IPS-18a (cell line): Measurements from ENCODE around the gene RERE.
"Not testable (repeated sequence)": the region's sequence is repeated elsewhere in the genome, so short reads cannot be mapped to it uniquely, and the experiment has no call there.

Experiments
- H3K27ac ChIP-seq: one replicate; pipeline ENCODE4 v1.5.1; 2013; ENCODE audit warnings: low read length
- H3K27me3 ChIP-seq: one replicate; pipeline ENCODE4 v1.6.1; 2013; ENCODE audit warnings: mild to moderate bottlenecking, low read length; ENCODE audit not compliant: control insufficient read depth, insufficient read depth
- H3K36me3 ChIP-seq: one replicate; pipeline ENCODE4 v1.6.1; 2013; ENCODE audit warnings: low read depth, low read length; ENCODE audit not compliant: control insufficient read depth
- H3K4me1 ChIP-seq: one replicate; pipeline ENCODE4 v1.6.1; 2013; ENCODE audit warnings: low read depth, low read length; ENCODE audit not compliant: control insufficient read depth
- H3K4me3 ChIP-seq: one replicate; pipeline ENCODE4 v1.5.1; 2013; ENCODE audit warnings: low read length
- H3K9ac ChIP-seq: one replicate; pipeline ENCODE4 v1.6.1; 2013; ENCODE audit warnings: mild to moderate bottlenecking, low read length, moderate library complexity
- H3K9me3 ChIP-seq: one replicate; pipeline ENCODE4 v1.6.1; 2013; ENCODE audit warnings: low read depth, low read length; ENCODE audit not compliant: control insufficient read depth

Gene RERE

GRCh38 chr1:8831340-8831739 lies 13.9 kb upstream of the RERE start:
- Histone ChIP-seq H3K36me3 (no peaks in the 10 kb centered on the region), H3K9me3 (no peaks in the 10 kb centered on the region), H3K27ac (no peak overlapping the region), H3K4me1 (no peaks in the 10 kb centered on the region), H3K9ac (no peak overlapping the region), H3K27me3 (no peaks in the 10 kb centered on the region), H3K4me3 (no peak overlapping the region)

GRCh38 chr1:8830732-8831131 lies 13.3 kb upstream of the RERE start:
- not testable (repeated sequence) for H3K4me3 ChIP-seq, H3K27me3 ChIP-seq, H3K36me3 ChIP-seq, H3K9ac ChIP-seq, H3K9me3 ChIP-seq, H3K4me1 ChIP-seq, H3K27ac ChIP-seq

GRCh38 chr1:8825985-8826481 lies 8.6 kb upstream of the RERE start:
- Histone ChIP-seq H3K27ac (no peak overlapping the region), H3K9ac (no peak overlapping the region), H3K4me3 (no peak overlapping the region), H3K9me3 (no peaks in the 10 kb centered on the region), H3K27me3 (no peaks in the 10 kb centered on the region), H3K36me3 (no peaks in the 10 kb centered on the region), H3K4me1 (peaks cover 5% of the 10 kb centered on the region)

DNA sequence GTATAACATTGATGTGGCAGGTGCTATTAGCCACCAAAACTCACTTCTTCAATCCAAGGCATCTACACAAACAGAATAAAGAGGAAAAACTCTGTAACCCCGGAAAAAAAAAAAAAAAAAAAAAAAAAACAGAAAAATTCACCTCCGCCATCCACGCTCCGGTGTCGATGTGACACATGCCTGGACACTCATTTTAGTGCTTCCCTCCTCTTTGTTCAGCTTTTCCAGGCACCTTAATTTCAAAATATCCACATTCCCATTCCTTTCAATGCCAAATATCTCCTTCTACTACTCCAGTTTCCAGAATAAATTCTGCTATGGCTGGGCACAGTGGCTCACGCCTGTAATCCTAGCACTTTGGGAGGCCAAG lies 5.8 kb upstream of the RERE start:
- Histone ChIP-seq H3K9me3 (no peaks in the 10 kb centered on the region), H3K4me1 (peaks cover 9% of the 10 kb centered on the region), H3K9ac (no peak overlapping the region), H3K27ac (no peak overlapping the region), H3K27me3 (no peaks in the 10 kb centered on the region), H3K4me3 (no peak overlapping the region), H3K36me3 (no peaks in the 10 kb centered on the region)

DNA sequence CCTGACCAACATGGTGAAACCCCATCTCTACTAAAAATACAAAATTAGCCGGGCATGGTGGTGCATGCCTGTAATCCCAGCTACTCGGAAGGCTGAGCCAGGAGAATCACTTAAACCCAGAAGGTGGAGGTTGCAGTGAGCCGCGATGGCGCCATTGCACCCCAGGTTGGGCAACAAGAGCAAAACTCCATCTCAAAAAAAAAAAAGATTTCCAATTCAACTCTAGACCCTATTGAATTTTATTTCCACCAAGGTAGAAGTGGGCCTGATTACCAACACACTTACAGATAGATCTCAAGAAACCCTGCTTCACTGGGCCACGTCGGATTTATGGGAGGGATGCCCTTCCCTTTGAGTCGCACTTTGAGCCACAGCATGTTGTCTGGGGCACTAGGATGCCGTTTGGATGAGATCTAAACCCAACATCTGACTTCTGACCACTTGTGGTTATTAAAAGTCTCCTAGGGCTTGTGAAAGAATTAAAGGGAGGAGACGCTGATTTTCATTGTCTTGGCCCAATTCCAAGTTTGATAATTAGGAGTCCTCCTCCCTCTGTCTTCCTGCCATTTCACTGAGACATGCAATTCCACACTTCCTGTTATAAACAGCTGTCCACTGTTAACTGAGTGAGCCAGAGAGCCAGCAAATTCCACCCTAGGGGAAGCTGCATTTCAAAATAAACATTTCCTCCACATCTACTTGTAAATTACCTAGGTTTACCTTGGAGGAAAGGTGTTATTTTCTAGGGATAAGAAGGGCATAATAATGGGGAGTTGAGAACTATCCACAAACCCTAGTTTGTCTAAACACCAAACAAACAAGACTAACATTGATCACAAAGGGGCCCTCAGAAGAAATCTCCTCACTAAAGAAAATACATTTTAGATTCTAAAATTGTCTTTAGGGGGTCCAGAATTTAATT lies 5.2 kb upstream of the RERE start:
- Histone ChIP-seq H3K27ac (no peak overlapping the region), H3K4me1 (peaks cover 10% of the 10 kb centered on the region), H3K4me3 (no peak overlapping the region), H3K27me3 (no peaks in the 10 kb centered on the region), H3K9ac (no peak overlapping the region), H3K9me3 (no peaks in the 10 kb centered on the region), H3K36me3 (no peaks in the 10 kb centered on the region)

DNA sequence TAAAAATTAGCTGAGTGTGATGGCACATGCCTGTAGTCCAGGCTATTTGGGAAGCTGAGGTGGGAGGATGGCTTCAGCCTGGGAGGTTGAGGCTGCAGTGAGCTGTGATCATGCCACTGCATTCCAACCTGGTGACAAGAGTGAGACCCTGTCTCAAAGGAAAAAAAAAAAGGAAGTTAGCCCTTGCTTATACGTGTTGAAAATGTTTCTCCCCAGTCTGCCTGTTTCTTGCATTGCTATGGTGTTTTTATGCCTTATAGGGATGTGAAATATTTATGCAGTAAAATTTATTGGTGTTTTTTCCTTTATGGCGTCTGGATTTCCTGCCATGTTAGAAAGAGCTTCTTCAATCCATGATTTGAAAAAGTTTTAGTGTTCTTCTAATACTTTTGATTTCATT lies 3.6 kb upstream of the RERE start:
- Histone ChIP-seq H3K4me3 (no peak overlapping the region), H3K36me3 (no peaks in the 10 kb centered on the region), H3K9ac (no peak overlapping the region), H3K27me3 (no peaks in the 10 kb centered on the region), H3K9me3 (no peaks in the 10 kb centered on the region), H3K27ac (no peak overlapping the region), H3K4me1 (peaks cover 12% of the 10 kb centered on the region)

DNA sequence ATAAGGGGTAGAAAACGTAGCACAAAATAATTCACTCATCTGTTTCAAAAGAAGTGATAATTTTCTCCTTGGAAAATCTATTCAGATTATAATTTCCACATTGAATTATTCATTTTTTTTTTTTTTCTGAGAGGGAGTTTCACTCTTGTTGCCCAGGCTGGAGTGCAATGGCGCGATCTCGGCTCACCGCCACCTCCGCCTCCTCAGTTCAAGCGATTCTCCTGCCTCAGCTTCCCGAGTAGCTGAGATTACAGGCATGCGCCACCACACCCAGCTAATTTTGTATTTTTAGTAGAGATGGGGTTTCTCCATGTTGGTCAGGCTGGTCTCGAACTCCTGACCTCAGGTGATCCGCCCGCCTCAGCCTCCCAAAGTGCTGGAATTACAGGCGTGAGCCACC lies 1.3 kb upstream of the RERE start:
- not testable (repeated sequence) for H3K27me3 ChIP-seq, H3K9me3 ChIP-seq, H3K27ac ChIP-seq, H3K36me3 ChIP-seq
- H3K9ac ChIP-seq = peak overlapping the region; percentile 46
- peak overlapping the region; percentile 56 for H3K4me3 ChIP-seq
- peaks cover 28% of the 10 kb centered on the region for H3K4me1 ChIP-seq

- Histone ChIP-seq H3K9me3 (no peaks in the 10 kb centered on the region), H3K4me3 (peak overlapping the region; percentile 56), H3K27ac (no peak overlapping the region), H3K36me3 (no peaks in the 10 kb centered on the region), H3K4me1 (peaks cover 28% of the 10 kb centered on the region), H3K27me3 (no peaks in the 10 kb centered on the region), H3K9ac (peak overlapping the region; percentile 46)
Observed at GRCh38 chr1:8818325-8818775, 910 bp upstream of the RERE start.

DNA sequence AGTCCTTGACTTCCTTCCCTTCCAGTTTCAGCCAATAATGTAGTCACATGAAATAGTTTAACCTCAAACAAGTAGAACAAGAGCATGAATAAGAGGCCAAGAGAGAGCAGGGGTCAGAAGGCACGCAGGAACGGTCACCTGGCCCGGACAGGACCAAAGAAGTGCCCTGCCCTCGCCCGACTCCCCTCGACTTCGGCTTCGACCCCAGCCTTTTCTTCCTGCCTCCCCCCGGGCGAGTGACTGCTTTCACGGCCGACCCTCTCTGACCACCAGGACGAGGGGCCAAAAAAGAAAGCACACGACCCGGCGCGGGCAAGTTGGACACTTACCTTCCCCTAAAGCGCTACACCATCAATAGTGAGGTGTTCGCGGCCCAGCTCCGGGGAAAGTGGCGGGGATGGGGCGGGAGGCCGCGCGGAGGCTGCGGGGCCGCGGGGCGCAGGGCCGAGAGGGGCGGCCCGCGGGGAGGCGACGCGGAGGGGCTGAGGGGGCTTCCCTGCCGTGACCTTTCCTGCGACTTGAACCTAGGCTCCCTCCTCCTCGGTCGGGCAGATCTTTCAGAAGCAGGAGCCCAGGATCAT lies 519 bp downstream of the RERE start:
- Histone ChIP-seq H3K27me3 (no peaks in the 10 kb centered on the region), H3K36me3 (no peaks in the 10 kb centered on the region), H3K4me1 (peaks cover 23% of the 10 kb centered on the region), H3K9me3 (no peaks in the 10 kb centered on the region), H3K27ac (peak overlapping the region; percentile 90), H3K9ac (peak overlapping the region; percentile 96), H3K4me3 (peak overlapping the region; percentile 98)

GRCh38 chr1:8816264-8816663 lies 1.2 kb downstream of the RERE start:
- Histone ChIP-seq H3K27me3 (no peaks in the 10 kb centered on the region), H3K36me3 (no peaks in the 10 kb centered on the region), H3K4me3 (peak overlapping the region; percentile 98), H3K27ac (no peak overlapping the region), H3K4me1 (peaks cover 23% of the 10 kb centered on the region), H3K9ac (peak overlapping the region; percentile 96), H3K9me3 (no peaks in the 10 kb centered on the region)

GRCh38 chr1:8815582-8816151 lies 1.8 kb downstream of the RERE start:
- Histone ChIP-seq H3K9ac (peak overlapping the region; percentile 96), H3K4me1 (peaks cover 23% of the 10 kb centered on the region), H3K4me3 (peak overlapping the region; percentile 98), H3K9me3 (no peaks in the 10 kb centered on the region), H3K27ac (no peak overlapping the region), H3K36me3 (no peaks in the 10 kb centered on the region), H3K27me3 (no peaks in the 10 kb centered on the region)
